A673 (cell line): ENCODE measurements around the gene WDR18. TPM values are rescaled to one million over a fixed set of nuclear protein-coding genes. Genes with fewer than 3 reads are reported as not detected.

Experiments
- BruUV-seq: library from RNA; stranded (reverse); fragments of 400-500 nt; replicated peaks from 2 replicates; lab custom pipeline; 2021; lab: Mats Ljungman, UMichigan
- CTCF ChIA-PET: fragments of 300-600 bp; sonication (Branson Sonifier 250); formaldehyde crosslinking; loops from one replicate; lab custom pipeline; 2022; ENCODE audit warnings: antibody characterized with exemption; lab: Charles Lee
- POLR2A ChIA-PET: fragments of 300-600 bp; sonication (Branson Sonifier 250); formaldehyde crosslinking; loops from one replicate; lab custom pipeline; 2022; ENCODE audit warnings: antibody characterized with exemption; ENCODE audit not compliant: low non-redundant PET; lab: Charles Lee
- DNase-seq: peaks from one replicate; pipeline ENCODE4 v3.0.0-alpha.2; 2015; ENCODE audit warnings: low spot score
- H3K27ac ChIP-seq: fragments of 200-600 bp; sonication (generic); 2 replicates; pipeline ENCODE4 v1.5.1; 2016; ENCODE audit warnings: mixed run types, low read depth, mild to moderate bottlenecking, mixed read lengths, antibody characterized with exemption, low read length; ENCODE audit not compliant: poor library complexity, severe bottlenecking
- H3K27me3 ChIP-seq: fragments of 200-600 bp; sonication (generic); replicated peaks from 2 replicates; pipeline ENCODE4 v1.6.1; 2017; ENCODE audit warnings: mixed run types, low read depth, mild to moderate bottlenecking, mixed read lengths, antibody characterized with exemption, low read length; ENCODE audit not compliant: insufficient read depth, poor library complexity
- H3K36me3 ChIP-seq: fragments of 200-600 bp; sonication (generic); 2 replicates; pipeline ENCODE4 v1.6.1; 2016; ENCODE audit warnings: mixed run types, mild to moderate bottlenecking, mixed read lengths, antibody characterized with exemption, low read length; ENCODE audit not compliant: insufficient read depth, poor library complexity, severe bottlenecking
- H3K4me1 ChIP-seq: fragments of 200-600 bp; sonication (generic); 2 replicates; pipeline ENCODE4 v1.6.1; 2017; ENCODE audit warnings: mixed run types, mild to moderate bottlenecking, mixed read lengths, antibody characterized with exemption, low read length; ENCODE audit not compliant: insufficient read depth, poor library complexity, severe bottlenecking
- H3K4me3 ChIP-seq: fragments of 200-600 bp; sonication (generic); 2 replicates; pipeline ENCODE4 v1.5.1; 2016; ENCODE audit warnings: low read depth, mixed run types, mild to moderate bottlenecking, mixed read lengths, low read length; ENCODE audit not compliant: poor library complexity, severe bottlenecking
- H3K9me3 ChIP-seq: fragments of 200-600 bp; sonication (generic); 2 replicates; pipeline ENCODE4 v1.6.1; 2016; ENCODE audit warnings: mixed run types, low read depth, mild to moderate bottlenecking, mixed read lengths, antibody characterized with exemption, low read length; ENCODE audit not compliant: poor library complexity, severe bottlenecking
- CTCF ChIP-seq: fragments of 300-800, 200-600 bp; sonication (generic); conservative IDR thresholded peaks from 2 replicates; pipeline ENCODE4 v1.5.1; 2017; ENCODE audit warnings: low read depth, mild to moderate bottlenecking, antibody characterized with exemption, low read length, moderate library complexity, mixed read lengths
- EZH2 ChIP-seq: fragments of 200-600 bp; sonication (generic); IDR thresholded peaks from 2 replicates; pipeline ENCODE4 v1.6.1; 2017; ENCODE audit warnings: borderline replicate concordance, low read depth, mild to moderate bottlenecking, mixed read lengths, antibody characterized with exemption, low read length; ENCODE audit not compliant: poor library complexity, severe bottlenecking
- intact Hi-C: fragments of 100-400 bp; cut with micrococcal nuclease; formaldehyde crosslinking; loops from one replicate; pipeline ENCODE4 v1.10.0; 2022; ENCODE audit not compliant: unreplicated experiment
- total RNA-seq: library from RNA; stranded (reverse); gene quantifications from 2 replicates; pipeline ENCODE4 v1.2.3, GENCODE V29; 2021

WDR18 gene
- total RNA-seq, 1 experiment from 2014 or later = 109 TPM

GRCh38 chr19:944663-945241, 39.4 kb upstream of the WDR18 start:
- DNase-seq = no peak
- H3K4me3 ChIP-seq = no peak overlapping the region
- H3K27ac ChIP-seq = no peak overlapping the region
- TF ChIP-seq CTCF (no peak), EZH2 (no peak)
- no peaks in the 10 kb centered on the region for H3K36me3 ChIP-seq
- peaks cover 14% of the 10 kb centered on the region for H3K4me1 ChIP-seq
- H3K9me3 ChIP-seq = no peaks in the 10 kb centered on the region
- ChIA-PET CTCF (no interaction called here), POLR2A (interaction anchor here (0.6 kb wide), 1 partner anchor 293 kb away, joined by 9 read pairs; no protein-coding TSS in a partner anchor)
- intact Hi-C loops = no loop called here
- no peaks in the 10 kb centered on the region for H3K27me3 ChIP-seq
- no TSS peak for BruUV-seq

GRCh38 chr19:945401-946252, 38.5 kb upstream of the WDR18 start:
- intact Hi-C loops = no loop called here
- peaks cover 10% of the 10 kb centered on the region for H3K4me1 ChIP-seq
- H3K36me3 ChIP-seq = no peaks in the 10 kb centered on the region
- no peak for TF ChIP-seq CTCF
- no peak for TF ChIP-seq EZH2
- no peak overlapping the region for H3K4me3 ChIP-seq
- no peak for DNase-seq
- POLR2A ChIA-PET = no interaction called here
- H3K27me3 ChIP-seq = no peaks in the 10 kb centered on the region
- no peaks in the 10 kb centered on the region for H3K9me3 ChIP-seq
- CTCF ChIA-PET = no interaction called here
- H3K27ac ChIP-seq = no peak overlapping the region
- BruUV-seq = no TSS peak

GRCh38 chr19:947090-947706, 36.9 kb upstream of the WDR18 start:
- no peaks in the 10 kb centered on the region for H3K27me3 ChIP-seq
- no peak overlapping the region for H3K27ac ChIP-seq
- CTCF ChIA-PET = no interaction called here
- no TSS peak for BruUV-seq
- H3K4me3 ChIP-seq = no peak overlapping the region
- POLR2A ChIA-PET = no interaction called here
- no peaks in the 10 kb centered on the region for H3K36me3 ChIP-seq
- H3K9me3 ChIP-seq = no peaks in the 10 kb centered on the region
- no peak for TF ChIP-seq CTCF
- no peak for TF ChIP-seq EZH2
- DNase-seq = no peak
- H3K4me1 ChIP-seq = no peaks in the 10 kb centered on the region
- intact Hi-C loops = no loop called here
